ENCODE data around the gene KLK3.

GRCh38 chr19:50861496-50862286 is 7.0 kb downstream of the KLK3 start:
- TF ChIP-seq POLR2AphosphoS5 (IDR thresholded peaks at IDR 0.05; ENCODE audit: borderline replicate concordance, low read depth, low read length) (no peak), EZH2 (IDR thresholded peaks at IDR 0.05) (no peak)
